SHP77 (cell line): Measurements from ENCODE around the gene PSMG4.

Source experiments
- DNase-seq, 2 experiments: peaks; one replicate each; lab custom pipeline; 2025; lab: John Stamatoyannopoulos, UW

The PSMG4 gene

GRCh38 chr6:3276174-3277167, 17.7 kb downstream of the PSMG4 start:
- DNase-seq, result no peak

DNA sequence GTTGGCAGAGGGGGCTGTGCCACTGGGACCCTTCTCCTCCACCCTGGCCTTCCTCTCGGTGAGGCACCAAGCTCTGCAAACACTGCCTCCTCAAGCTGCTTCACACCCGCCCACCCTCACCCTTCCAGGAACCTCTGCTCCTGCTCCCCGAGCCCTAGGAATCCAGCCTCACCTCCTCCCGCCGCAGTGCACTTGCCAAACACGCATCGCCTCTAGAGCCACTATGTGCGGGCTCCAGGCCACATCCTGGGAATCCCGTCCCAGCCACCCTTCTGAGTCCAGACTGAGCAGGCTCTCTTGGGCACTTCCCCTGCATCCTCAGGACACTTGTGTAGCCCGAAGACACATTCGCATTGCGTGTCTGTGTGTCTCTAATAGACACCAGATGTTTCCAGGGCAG, 18.5 kb downstream of the PSMG4 start:
- DNase-seq, result no peak

DNA sequence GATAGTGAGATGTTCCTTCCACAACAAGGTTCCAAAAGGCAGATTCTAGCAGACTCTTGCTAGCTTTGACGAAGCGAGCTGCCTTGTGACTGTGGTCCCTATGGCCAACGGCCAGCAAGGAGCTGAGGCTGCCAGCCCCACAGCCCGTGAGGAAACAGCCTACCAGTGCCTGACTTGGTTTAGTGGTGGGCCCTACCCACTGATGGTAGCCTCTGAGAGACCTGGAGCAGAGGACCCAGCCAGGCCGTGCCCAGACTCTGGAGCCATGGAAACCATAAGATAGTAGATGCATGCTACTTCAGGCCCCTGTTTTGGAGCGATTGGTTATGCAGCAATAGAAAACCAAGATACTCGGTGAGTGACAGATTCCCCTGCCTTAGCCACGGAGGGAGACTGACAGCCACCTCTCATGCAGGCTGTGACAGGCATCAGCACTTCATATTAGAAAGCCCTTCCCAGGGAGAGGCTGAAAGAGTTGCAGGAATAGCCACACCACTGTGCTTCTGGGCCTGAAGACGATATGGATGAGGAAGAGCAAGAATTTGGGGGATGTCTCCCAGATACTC, 19.2 kb downstream of the PSMG4 start:
- no peak for DNase-seq

GRCh38 chr6:3278691-3279090, 19.9 kb downstream of the PSMG4 start:
- DNase-seq, result no peak

GRCh38 chr6:3280091-3280490, 21.3 kb downstream of the PSMG4 start:
- no peak for DNase-seq

- no peak for DNase-seq
These were observed 22.2 kb downstream of the PSMG4 start for GRCh38 chr6:3280866-3281465.

GRCh38 chr6:3281631-3282475, 23.1 kb downstream of the PSMG4 start:
- DNase-seq, result no peak

- DNase-seq, result no peak
These were observed 23.9 kb downstream of the PSMG4 start for GRCh38 chr6:3282476-3283236.

GRCh38 chr6:3283241-3283640, 24.5 kb downstream of the PSMG4 start:
- no peak for DNase-seq

DNA sequence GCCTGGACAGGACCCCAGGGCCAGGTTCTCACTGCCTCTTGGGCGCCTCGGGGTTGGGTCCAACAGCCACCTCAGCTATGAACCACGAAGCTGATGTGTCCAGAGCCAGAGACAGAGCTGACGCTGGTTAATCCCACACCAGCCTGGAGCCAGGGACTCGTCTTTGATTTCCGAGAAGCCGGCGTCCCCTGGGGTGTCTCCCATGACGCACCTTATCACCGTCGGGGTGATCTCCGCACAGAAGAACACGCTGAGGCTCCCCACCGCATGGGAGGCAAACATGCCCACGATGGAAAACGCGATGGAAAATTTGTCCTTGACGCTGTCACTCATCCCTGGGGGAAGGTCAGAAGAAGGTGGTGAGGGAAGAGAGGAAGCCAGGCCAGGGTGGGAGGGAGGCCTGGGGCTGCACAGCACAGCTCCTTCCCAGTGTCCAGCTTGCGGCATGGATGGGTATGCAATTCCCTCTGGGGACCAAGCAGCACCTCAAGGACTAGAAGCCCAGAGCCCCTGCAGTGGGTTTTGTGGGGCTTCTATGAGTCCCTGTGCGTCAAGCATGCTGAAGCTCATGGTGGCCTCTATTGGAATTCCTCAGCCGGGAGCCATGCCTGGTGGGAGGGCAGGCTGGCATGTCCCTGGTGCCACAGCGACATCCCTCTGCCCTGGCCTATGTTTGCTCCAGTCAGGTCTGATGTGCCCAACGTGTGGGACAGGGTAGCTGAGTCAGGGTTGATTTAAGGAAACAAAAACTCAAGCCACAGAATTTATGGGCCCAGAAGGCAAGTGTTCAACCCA, 25.1 kb downstream of the PSMG4 start:
- no peak for DNase-seq

- no peak for DNase-seq
These were observed 25.7 kb downstream of the PSMG4 start for GRCh38 chr6:3284436-3284876.

GRCh38 chr6:3285049-3285639, 26.4 kb downstream of the PSMG4 start:
- no peak for DNase-seq

DNA sequence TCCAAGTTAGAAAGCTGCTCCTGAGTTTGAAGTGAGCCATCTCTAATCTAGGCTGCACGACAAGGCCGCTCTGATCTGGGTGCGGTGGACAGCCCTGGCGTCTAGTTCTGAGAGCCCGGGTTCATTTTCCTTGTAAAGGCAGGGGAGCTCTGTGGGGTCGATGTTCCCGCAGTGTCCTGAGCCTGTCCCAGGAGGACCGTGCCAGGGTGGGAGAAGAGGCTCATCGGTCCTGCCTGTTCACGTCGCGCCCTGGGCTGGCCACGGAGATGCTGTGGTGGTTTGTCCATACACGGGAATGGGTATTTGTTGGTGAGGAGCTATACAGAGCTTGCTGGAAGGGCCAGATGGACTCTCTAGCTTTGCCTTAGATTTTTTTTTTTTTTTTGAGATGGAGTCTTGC, 27.0 kb downstream of the PSMG4 start:
- DNase-seq, result no peak

DNA sequence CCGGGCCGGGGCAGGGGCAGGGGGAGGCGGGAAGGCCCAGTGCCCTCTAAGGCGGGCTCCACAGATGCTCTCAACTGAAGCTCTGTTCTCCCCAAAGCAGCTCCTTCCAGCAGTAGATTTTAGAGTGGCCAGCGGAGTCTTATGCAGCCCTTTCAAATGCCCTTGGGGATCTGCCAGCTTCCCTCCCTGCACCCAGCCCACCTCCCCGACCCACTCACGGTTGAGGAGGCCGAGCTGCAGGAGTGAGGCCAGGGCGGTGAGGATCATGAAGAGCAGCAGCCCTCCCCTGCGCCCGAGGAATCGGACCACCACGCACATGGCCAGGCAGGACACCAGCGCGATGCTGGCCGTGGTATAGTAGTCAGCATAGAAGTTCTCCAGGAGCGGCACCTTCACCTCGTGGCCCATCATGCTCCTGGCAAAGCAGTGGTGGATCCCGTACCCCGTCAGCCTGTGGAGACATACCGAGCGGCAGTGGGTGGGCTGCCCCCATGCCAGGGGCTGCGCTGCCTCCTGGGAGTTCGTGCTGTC, 28.0 kb downstream of the PSMG4 start:
- no peak for DNase-seq

GRCh38 chr6:3287308-3287707, 28.6 kb downstream of the PSMG4 start:
- no peak for DNase-seq

- no peak for DNase-seq
These were observed 29.4 kb downstream of the PSMG4 start for GRCh38 chr6:3287976-3288707.

DNA sequence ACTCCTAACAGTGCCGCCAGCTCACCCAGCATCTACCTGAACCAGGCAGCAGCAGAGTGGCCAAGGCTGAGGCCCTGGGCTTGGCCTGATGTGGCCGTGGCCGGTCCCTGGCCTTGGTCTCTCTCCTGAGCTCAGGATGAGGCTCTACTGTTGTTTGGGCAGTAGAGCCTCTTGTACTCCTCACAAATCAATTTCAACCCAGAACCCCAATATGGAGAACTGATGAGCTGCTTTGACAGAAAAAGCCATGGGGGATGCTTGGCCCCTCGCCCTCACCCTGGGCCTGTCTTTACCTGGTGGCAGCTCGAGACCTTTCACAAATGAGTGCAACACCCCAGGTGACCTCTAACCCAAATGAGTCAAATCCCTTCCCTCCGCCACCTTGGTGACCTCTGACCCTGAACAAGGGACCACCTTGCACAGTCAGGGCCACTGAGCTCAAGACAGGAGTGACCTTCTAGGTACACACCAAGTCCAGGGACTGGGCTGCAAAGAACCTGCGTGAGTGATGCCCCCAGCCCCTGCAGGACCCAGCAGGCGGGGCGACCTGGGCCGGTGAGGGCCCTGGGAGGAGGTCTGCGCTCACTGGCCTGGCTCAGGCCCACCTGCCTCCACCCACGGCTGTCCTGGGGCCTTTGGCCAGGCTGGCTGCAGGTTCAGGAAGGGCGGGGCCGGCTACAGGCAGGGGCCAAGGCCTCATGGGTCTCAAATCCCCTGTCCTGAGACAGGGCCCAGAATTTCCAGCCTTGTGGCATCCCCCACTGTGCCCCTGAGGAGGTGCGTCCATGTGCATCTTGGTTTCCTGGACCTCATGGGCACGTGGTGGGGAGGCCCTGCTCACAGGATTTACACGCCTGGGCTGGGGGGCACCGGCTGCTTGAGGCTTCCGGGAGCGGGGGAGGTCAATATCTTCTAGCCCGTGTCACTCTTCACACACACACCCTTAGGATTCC, 30.2 kb downstream of the PSMG4 start:
- DNase-seq, result no peak

DNA sequence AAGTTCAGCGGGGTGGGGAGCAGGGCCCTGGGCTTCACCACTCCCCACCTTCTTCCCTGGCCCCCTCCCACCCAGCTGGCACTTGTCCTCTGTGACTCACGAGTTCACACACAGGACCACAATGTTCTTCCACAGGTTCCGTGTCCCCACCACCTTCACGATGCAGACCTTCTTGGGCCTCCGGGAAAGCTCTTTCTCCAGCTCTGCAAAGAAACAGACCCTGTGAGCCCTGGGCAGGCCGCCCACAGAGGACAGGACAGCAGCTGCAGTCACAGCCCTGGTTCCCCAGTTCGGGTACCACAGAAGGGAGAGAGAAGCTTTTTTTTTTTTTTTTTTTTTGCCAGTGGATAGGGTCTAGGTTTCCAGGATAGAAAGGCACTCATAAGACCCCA, 30.9 kb downstream of the PSMG4 start:
- DNase-seq, result no peak
